Measurements from ENCODE around the gene DNER.

DNER gene

DNA sequence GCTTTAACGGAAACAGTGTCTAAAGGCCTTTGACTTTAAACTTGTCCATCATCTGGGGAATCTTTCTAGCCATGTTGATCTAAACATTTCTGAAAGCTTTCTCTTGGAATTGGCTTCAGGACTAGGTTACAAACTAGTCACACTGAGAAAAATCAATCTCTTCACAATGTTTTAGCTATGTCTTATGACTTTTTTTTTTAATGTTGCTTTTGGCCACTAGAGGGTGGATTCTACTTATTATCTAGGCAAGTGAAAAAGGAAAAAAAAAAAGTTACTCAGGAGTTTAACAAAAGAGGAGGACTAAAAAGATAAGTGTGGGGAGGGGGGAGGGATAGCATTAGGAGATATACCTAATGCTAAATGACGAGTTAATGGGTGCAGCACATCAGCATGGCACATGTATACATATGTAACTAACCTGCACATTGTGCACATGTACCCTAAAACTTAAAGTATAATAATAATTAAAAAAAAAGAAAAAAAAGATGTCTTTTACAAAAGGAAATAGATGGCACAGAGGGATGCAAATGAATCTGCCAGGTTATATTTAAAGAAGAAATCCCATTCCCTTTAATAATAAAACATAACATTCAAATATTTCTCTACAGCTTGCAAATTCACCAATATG is 282.9 kb downstream of the DNER start:
- DNase-seq = no peak

DNA sequence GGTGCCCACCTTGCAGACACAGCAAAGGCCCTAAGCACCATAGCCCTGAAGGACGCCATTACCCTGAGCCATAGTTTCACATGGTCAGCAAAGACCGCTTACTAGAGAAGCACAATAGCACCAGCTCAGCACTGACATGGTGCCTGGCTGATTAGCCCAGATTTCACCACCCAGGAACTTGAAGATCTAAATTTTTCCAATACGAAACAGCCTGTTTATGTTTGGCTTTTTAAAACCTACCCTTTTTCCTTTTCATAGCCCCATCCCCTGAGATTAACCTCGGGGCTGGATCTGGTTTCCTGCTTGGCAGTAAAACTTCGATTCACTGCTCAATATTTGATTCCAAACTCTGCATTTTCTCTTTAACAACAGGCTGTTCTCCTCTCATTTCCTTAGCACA is 284.8 kb downstream of the DNER start:
- DNase-seq = no peak

GRCh38 chr2:229426464-229426863 is 287.9 kb downstream of the DNER start:
- no peak for DNase-seq

- no peak for DNase-seq
Observed at GRCh38 chr2:229425598-229425997, 288.8 kb downstream of the DNER start.

- no peak for DNase-seq
Observed at GRCh38 chr2:229422063-229422462, 292.3 kb downstream of the DNER start.

- no peak for DNase-seq
Observed at GRCh38 chr2:229419158-229419557, 295.2 kb downstream of the DNER start.

GRCh38 chr2:229417916-229418315 is 296.4 kb downstream of the DNER start:
- peak; percentile 68 for DNase-seq

GRCh38 chr2:229417176-229417575 is 297.2 kb downstream of the DNER start:
- no peak for DNase-seq

GRCh38 chr2:229416116-229416694 is 298.1 kb downstream of the DNER start:
- DNase-seq = no peak

- DNase-seq = no peak
Observed at GRCh38 chr2:229414631-229415030, 299.7 kb downstream of the DNER start.

DNA sequence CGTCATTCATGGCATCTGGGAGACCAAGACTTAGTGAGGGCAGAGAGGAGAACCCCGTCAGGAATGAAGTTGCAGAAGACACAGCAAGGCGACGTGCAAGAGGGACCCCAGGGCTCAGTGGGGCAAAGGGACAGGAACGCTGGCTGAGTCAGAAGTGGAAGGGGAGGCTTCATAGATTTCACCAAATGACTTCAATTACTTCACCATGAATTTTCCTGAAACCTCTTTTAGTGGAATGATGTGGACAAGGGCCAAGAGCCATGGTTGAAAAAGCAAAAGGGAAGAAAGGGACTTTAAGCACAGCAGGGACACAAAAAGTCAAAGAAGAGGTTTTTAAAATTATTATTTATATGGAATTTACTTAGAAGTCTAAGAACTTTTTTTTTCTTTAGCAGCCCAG is 301.7 kb downstream of the DNER start:
- DNase-seq = no peak

DNA sequence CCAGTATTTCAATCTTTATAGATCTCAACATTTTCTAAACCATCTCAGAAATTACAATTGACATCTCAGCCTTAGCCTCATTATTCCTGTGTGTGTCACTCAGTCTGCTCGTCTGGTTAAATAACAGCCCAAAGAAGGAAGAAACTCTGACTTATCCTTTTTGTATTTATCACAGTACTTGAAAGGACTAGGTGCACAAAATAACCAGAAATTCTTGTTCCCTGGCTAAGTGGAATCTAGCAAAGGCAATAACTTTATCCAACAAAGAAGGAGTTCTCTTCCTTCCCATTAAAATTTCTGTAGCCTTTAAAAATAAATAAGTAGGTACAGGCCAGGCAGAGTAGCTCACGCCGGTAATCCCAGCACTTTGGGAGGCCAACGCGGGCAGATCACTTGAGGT is 303.4 kb downstream of the DNER start:
- DNase-seq = no peak

DNA sequence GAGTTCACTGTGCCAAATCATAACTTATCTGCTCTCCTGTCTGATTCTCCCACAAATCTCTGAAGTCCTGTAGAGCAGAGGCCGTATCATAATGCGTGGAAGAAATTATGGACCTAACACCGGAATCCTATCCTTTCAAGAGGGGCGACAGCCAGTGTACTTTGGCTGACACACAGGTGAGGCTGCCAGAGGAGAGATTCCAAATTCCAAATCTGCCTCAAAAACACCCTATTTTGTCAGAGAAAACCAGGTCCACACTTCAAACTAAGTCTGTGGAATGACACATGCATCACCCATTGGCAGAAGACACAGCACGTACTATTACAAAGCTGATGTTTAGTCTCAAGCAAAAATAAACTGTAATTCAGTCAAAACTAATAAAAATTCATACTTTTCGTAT is 304.1 kb downstream of the DNER start:
- DNase-seq = no peak

DNA sequence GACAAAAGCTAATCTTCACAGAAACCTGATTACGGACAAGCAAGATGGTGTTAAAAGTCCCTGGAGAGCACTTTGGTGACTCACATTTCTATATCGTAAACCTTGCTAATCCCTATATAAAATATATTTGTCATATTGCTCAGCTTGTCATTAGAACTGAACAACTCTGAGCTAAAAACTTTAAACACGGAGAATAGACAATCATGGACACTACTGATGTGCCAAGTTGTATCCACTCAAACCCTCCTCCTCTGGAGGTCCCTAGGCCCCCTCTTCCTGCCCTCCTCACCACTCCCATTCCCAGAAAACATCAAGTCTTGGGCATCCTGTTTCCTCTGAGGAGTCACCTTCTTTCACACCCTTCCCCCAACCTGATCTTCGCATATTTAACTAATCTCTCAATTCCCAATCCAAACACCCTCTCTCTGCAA is 304.6 kb downstream of the DNER start:
- no peak for DNase-seq

GRCh38 chr2:229408962-229409361 is 305.4 kb downstream of the DNER start:
- DNase-seq = no peak

- DNase-seq = no peak
Observed at GRCh38 chr2:229408356-229408755, 306.0 kb downstream of the DNER start.

DNA sequence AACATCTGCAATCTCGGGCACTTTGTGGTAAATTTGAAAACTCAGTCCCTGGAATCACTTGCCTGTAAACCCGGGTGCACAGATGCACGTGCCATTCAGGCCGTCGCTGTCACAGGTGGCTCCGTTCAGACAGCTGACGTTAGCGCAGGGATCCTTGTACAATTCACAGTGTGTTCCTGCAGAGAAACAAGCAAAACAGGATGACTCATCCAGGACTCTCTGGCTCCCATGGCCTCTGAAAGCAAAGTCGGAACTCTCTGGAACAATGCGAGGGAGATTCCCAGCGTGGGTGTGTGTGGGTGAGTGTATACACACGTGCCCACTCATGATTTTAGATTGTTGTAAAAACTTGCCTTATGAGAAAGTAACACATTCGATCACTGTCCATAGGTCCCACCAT is 307.2 kb downstream of the DNER start:
- no peak for DNase-seq

GRCh38 chr2:229405796-229406195 is 308.6 kb downstream of the DNER start:
- DNase-seq = no peak

DNA sequence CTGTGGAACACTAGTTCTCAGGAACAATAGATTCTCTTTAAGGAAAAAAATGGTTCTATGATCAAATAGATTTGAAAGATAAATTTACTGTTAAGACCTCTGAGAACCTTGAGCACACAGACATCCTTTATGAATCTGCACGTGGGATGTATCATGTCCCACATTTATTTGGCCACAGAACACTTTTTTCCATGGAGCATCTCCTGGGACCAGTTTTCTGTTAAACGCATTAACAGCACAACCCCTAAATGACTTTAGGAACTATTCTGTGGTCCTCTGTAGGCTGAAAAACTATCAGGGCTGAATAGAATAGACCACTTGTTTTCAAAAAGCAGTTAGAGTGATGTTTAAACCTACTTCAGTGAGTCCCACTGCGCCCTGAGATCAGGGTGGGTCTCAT is 311.1 kb downstream of the DNER start:
- no peak for DNase-seq

DNA sequence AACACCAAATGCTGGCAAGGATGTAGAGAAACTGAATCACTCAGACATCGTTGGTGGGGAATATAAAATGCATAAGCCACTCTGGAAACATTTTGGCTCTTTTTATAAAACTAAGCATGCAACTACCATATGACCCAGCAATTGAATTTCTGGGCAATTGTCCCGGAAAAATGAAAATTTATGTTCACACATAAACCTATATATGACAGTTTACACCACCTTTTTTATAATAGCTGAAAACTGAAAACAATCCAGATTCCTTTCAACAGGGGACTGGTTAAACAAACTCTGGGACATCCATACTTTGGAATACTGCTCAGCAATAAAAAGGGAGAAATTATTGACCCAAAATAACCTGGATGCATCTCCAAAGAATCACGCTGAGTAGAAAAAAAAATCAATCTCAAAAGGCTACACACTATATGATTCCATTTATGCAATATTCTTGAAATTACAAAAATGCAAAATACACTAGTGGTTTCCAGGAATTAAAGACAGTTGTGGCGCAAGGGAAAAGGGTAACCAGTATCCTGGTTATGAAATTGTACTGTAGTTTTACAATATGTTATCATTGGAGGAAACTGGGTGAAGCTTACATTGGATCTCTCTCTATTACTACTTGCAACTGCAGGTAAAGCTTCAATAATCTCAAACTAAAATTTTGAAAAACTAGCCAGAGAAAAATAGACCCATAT is 313.0 kb downstream of the DNER start:
- DNase-seq = no peak

DNA sequence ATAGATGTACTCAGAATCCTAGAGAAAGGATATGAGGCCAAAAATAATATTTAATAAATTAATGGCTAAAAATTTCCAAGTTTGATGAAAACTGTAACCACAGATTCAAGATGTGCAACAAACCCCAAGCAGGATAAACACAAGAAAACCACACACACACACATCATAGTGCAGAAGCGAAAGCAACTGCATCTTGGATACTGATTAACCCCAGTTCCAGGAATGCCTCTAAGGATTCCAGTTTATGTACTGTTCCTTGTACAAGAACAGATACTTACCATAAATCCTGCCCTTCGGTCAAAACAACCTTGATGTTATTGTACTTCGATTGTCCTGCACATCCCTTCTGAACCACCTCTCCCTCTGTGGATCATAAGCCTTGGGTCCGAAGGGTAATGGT is 320.4 kb downstream of the DNER start:
- DNase-seq = no peak

GRCh38 chr2:229392196-229392595 is 322.2 kb downstream of the DNER start:
- no peak for DNase-seq

GRCh38 chr2:229388731-229389130 is 325.6 kb downstream of the DNER start:
- DNase-seq = no peak

- no peak for DNase-seq
Observed at GRCh38 chr2:229387866-229388265, 326.5 kb downstream of the DNER start.

Data from NCI-H1417 treated with DMSO at 0.1 percent for 48 hours (cell line).